OCI-LY1 (cell line): Measurements from ENCODE around the gene ITPA.

ENCODE experiments used
- H2AFZ ChIP-seq: fragments of 200-600 bp; sonication (generic), shearing (Covaris generic); 2 replicates; pipeline ENCODE4 v1.6.0; 2014; ENCODE audit warnings: antibody characterized with exemption, mild to moderate bottlenecking, low read length
- H3F3A ChIP-seq: fragments of 200-600 bp; sonication (generic), shearing (Covaris generic); 2 replicates; pipeline ENCODE4 v1.6.0; 2014; ENCODE audit warnings: mild to moderate bottlenecking, antibody characterized with exemption, low read length, moderate library complexity; ENCODE audit not compliant: insufficient read depth
- H3K27ac ChIP-seq: fragments of 200-600 bp; sonication (generic); 2 replicates; pipeline ENCODE4 v1.5.1; 2014; ENCODE audit warnings: low read length, mixed run types, mild to moderate bottlenecking, low read depth; ENCODE audit not compliant: poor library complexity, severe bottlenecking
- H3K27me3 ChIP-seq: fragments of 200-600 bp; sonication (generic); 2 replicates; pipeline ENCODE4 v1.6.0; 2014; ENCODE audit warnings: antibody characterized with exemption, mild to moderate bottlenecking, low read length, moderate library complexity; ENCODE audit not compliant: insufficient read depth
- H3K36me3 ChIP-seq: fragments of 200-600 bp; sonication (generic); 2 replicates; pipeline ENCODE4 v1.6.1; 2014; ENCODE audit warnings: mild to moderate bottlenecking, antibody characterized with exemption, low read length, moderate library complexity, mixed read lengths; ENCODE audit not compliant: insufficient read depth
- H3K4me1 ChIP-seq: fragments of 200-600 bp; sonication (generic); 2 replicates; pipeline ENCODE4 v1.5.1; 2014; ENCODE audit warnings: mild to moderate bottlenecking, low read length, moderate library complexity; ENCODE audit not compliant: insufficient read depth, severe bottlenecking
- H3K4me2 ChIP-seq: fragments of 200-600 bp; sonication (generic), shearing (Covaris generic); 2 replicates; pipeline ENCODE4 v1.6.1; 2014; ENCODE audit warnings: low read length
- H3K4me3 ChIP-seq: fragments of 200-600 bp; sonication (generic); 2 replicates; pipeline ENCODE4 v1.5.1; 2014; ENCODE audit warnings: low read length, low read depth, mild to moderate bottlenecking, mixed read lengths; ENCODE audit not compliant: poor library complexity, severe bottlenecking
- H3K79me2 ChIP-seq: fragments of 200-600 bp; shearing (Covaris generic); 2 replicates; pipeline ENCODE4 v1.6.1; 2016; ENCODE audit warnings: mixed run types, low read length, mixed read lengths; ENCODE audit not compliant: insufficient read depth
- H3K9ac ChIP-seq: fragments of 200-600 bp; sonication (generic), shearing (Covaris generic); 2 replicates; pipeline ENCODE4 v1.6.1; 2014; ENCODE audit warnings: mild to moderate bottlenecking, low read length, mixed read lengths
- H3K9me2 ChIP-seq: fragments of 200-600 bp; sonication (generic), shearing (Covaris generic); 2 replicates; pipeline ENCODE4 v1.6.1; 2014; ENCODE audit warnings: low read depth, mild to moderate bottlenecking, low read length, mixed read lengths
- H3K9me3 ChIP-seq: fragments of 200-600 bp; shearing (Covaris generic); 2 replicates; pipeline ENCODE4 v1.6.1; 2014; ENCODE audit warnings: low read length, mixed read lengths
- H4K20me1 ChIP-seq: fragments of 200-600 bp; sonication (generic), shearing (Covaris generic); 2 replicates; pipeline ENCODE4 v1.6.0; 2016; ENCODE audit warnings: mild to moderate bottlenecking, low read length; ENCODE audit not compliant: insufficient read depth
- CTCF ChIP-seq: fragments of 200-600 bp; sonication (generic), shearing (Covaris generic); IDR thresholded peaks from 2 replicates; pipeline ENCODE4 v1.5.1; 2017; ENCODE audit warnings: mild to moderate bottlenecking, antibody characterized with exemption, low read length, moderate library complexity, mixed read lengths
- EZH2 ChIP-seq: fragments of 200-600 bp; sonication (generic), shearing (Covaris generic); IDR thresholded peaks from 2 replicates; pipeline ENCODE4 v1.8.0; 2017; ENCODE audit warnings: borderline replicate concordance, mixed run types, mild to moderate bottlenecking, antibody characterized with exemption, low read length, moderate library complexity, mixed read lengths

Gene ITPA

GRCh38 chr20:3166913-3167342 lies 42.4 kb upstream of the ITPA start:
- H3K9me2 ChIP-seq, result no peaks in the 10 kb centered on the region
- H3K4me3 ChIP-seq, result no peak overlapping the region
- no peaks in the 10 kb centered on the region for H3K79me2 ChIP-seq

GRCh38 chr20:3167738-3168078 lies 41.6 kb upstream of the ITPA start:
- Histone ChIP-seq H3K4me2 (no peak overlapping the region), H3K27me3 (no peaks in the 10 kb centered on the region)

More at GRCh38 chr20:3166913-3167342, 42.4 kb upstream of the ITPA start:
- no peaks in the 10 kb centered on the region for H3F3A ChIP-seq
- no peaks in the 10 kb centered on the region for H3K4me1 ChIP-seq
- H3K27ac ChIP-seq, result no peak overlapping the region
- H3K36me3 ChIP-seq, result no peaks in the 10 kb centered on the region
- H3K9ac ChIP-seq, result no peak overlapping the region
- H4K20me1 ChIP-seq, result no peaks in the 10 kb centered on the region
- H3K4me2 ChIP-seq, result no peak overlapping the region
- H3K9me3 ChIP-seq, result no peaks in the 10 kb centered on the region
- TF ChIP-seq EZH2, result no peak
- TF ChIP-seq CTCF, result no peak
- no peak overlapping the region for H2AFZ ChIP-seq
- H3K27me3 ChIP-seq, result no peaks in the 10 kb centered on the region

GRCh38 chr20:3168079-3168828 lies 41.0 kb upstream of the ITPA start:
- H3K9me3 ChIP-seq, result no peaks in the 10 kb centered on the region
- H3F3A ChIP-seq, result no peaks in the 10 kb centered on the region
- H3K36me3 ChIP-seq, result no peaks in the 10 kb centered on the region
- no peak overlapping the region for H2AFZ ChIP-seq
- TF ChIP-seq CTCF, result peak; percentile 16; the same call in 1 of the 2 replicates
- TF ChIP-seq EZH2, result no peak
- H3K79me2 ChIP-seq, result no peaks in the 10 kb centered on the region
- H3K4me1 ChIP-seq, result no peaks in the 10 kb centered on the region
- H3K9me2 ChIP-seq, result no peaks in the 10 kb centered on the region
- no peaks in the 10 kb centered on the region for H3K27me3 ChIP-seq
- peak overlapping the region; percentile 11; the same call in 1 of the 2 replicates for H3K4me2 ChIP-seq
- H3K27ac ChIP-seq, result no peak overlapping the region
- no peaks in the 10 kb centered on the region for H4K20me1 ChIP-seq
- H3K9ac ChIP-seq, result no peak overlapping the region
- no peak overlapping the region for H3K4me3 ChIP-seq

More at GRCh38 chr20:3167738-3168078, 41.6 kb upstream of the ITPA start:
- H3K4me3 ChIP-seq, result no peak overlapping the region
- H3K9me3 ChIP-seq, result no peaks in the 10 kb centered on the region
- H3K79me2 ChIP-seq, result no peaks in the 10 kb centered on the region
- H3F3A ChIP-seq, result no peaks in the 10 kb centered on the region
- H3K9ac ChIP-seq, result no peak overlapping the region
- H3K4me1 ChIP-seq, result no peaks in the 10 kb centered on the region
- H4K20me1 ChIP-seq, result no peaks in the 10 kb centered on the region
- H2AFZ ChIP-seq, result no peak overlapping the region
- H3K27ac ChIP-seq, result no peak overlapping the region
- no peaks in the 10 kb centered on the region for H3K9me2 ChIP-seq
- H3K36me3 ChIP-seq, result no peaks in the 10 kb centered on the region
- TF ChIP-seq EZH2 (no peak), CTCF (no peak)
